HG02678 (cell line): ENCODE measurements around the gene MT1M.
"Not testable (repeated sequence)": the region's sequence is repeated elsewhere in the genome, so short reads cannot be mapped to it uniquely, and the experiment has no call there.

Experiments
- ATAC-seq: cut with Tn5 transposase; IDR thresholded peaks from one replicate; pipeline ENCODE4 v1.9.1; 2021; ENCODE audit warnings: mild to moderate bottlenecking, moderate library complexity; ENCODE audit not compliant: unreplicated experiment

The MT1M gene

GRCh38 chr16:56608043-56608875 is 24.2 kb upstream of the MT1M start, which contains the start of gene MT2A:
TSS of gene MT2A (plus strand) at chr16:56608584. CDS start at chr16:56608656, 72 bp downstream.
- ATAC-seq: peak; percentile 91

GRCh38 chr16:56608876-56609462 is 23.5 kb upstream of the MT1M start:
- ATAC-seq: no peak

- ATAC-seq: no peak
Observed at GRCh38 chr16:56609463-56609921, 23.0 kb upstream of the MT1M start.

GRCh38 chr16:56610017-56610608 is 22.3 kb upstream of the MT1M start:
- ATAC-seq: no peak

- no peak for ATAC-seq
Observed at GRCh38 chr16:56610609-56611111, 21.8 kb upstream of the MT1M start.

- no peak for ATAC-seq
Observed at GRCh38 chr16:56611281-56611833, 21.1 kb upstream of the MT1M start.

GRCh38 chr16:56613706-56614105 is 18.8 kb upstream of the MT1M start:
- ATAC-seq: no peak

- no peak for ATAC-seq
Observed at GRCh38 chr16:56614549-56614991, 17.9 kb upstream of the MT1M start.

- no peak for ATAC-seq
Observed at GRCh38 chr16:56615353-56615752, 17.1 kb upstream of the MT1M start.

GRCh38 chr16:56616608-56617211 is 15.7 kb upstream of the MT1M start:
- no peak for ATAC-seq

- peak; percentile 69 for ATAC-seq
Observed at GRCh38 chr16:56617212-56618085, 15.0 kb upstream of the MT1M start.

- no peak for ATAC-seq
Observed at GRCh38 chr16:56618138-56618537, 14.3 kb upstream of the MT1M start.

- no peak for ATAC-seq
Observed at GRCh38 chr16:56620339-56620897, 12.0 kb upstream of the MT1M start.

GRCh38 chr16:56621665-56622445 is 10.6 kb upstream of the MT1M start:
- not testable (repeated sequence) for ATAC-seq

- not testable (repeated sequence) for ATAC-seq
Observed at GRCh38 chr16:56623184-56623583, 9.3 kb upstream of the MT1M start.

GRCh38 chr16:56623637-56624036 is 8.8 kb upstream of the MT1M start:
- ATAC-seq: no peak

GRCh38 chr16:56625140-56625942 is 7.1 kb upstream of the MT1M start, which contains the start of gene MT1E:
TSS of gene MT1E (plus strand) at chr16:56625781. CDS start at chr16:56625852, 71 bp downstream.
- peak; percentile 55 for ATAC-seq
